Measurements from ENCODE around the gene DDX19B. TPM values are rescaled to one million over a fixed set of nuclear protein-coding genes. Genes with fewer than 3 reads are reported as not detected.
A peak's percentile ranks its signal among the peaks of the same experiment; 100 is the strongest.

DDX19B gene
- total and polyA plus RNA-seq, 9 of the 15 experiments (the other 6 are each of a cell fraction or from before 2014, with no cell fraction given) = 7.0 to 32.9 (median 19.3) TPM

DNA sequence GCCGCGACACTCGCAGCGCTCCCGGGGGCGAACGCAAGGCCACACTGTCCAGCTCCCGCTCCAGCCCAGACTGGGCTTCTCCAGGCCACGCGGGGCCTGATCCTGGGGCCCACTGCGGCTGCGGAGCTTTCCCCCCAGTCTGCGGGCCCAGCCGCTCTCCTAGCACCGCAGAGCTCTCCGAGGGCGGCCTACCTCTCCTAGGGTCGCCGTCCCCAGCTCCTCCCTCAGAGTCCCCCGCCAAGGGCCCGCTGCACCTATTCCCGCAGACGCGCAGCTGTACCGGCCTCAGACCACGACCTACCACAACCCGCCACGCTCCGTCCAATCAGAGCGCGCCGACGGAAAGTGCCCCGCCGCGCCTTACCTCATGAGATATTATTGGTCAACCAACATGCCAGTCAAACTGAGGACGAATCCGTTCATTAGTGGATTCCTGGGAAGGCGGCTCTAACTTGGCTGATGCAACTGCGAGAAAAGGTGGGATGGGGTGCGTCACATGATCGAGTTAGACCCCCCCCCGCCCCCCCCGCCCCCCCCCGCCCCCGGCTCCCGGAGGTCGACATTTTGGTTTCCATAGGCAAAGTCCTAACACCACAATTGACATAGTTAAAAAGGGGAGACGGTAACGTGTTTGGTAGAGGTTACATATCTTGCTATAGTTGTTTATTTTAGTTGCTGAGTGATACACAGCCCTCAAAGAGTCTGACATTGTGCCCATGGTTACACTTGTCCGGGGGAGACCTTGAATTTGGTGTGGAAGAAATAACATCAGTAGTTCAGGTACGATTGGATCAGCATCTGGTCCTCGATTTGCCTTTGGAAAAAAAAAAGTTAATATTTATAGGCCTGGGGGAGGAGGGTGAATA is 9.5 kb upstream of the DDX19B start, which contains the start of gene AARS1 (continued):
- TF ChIP-seq, protein P1, sequence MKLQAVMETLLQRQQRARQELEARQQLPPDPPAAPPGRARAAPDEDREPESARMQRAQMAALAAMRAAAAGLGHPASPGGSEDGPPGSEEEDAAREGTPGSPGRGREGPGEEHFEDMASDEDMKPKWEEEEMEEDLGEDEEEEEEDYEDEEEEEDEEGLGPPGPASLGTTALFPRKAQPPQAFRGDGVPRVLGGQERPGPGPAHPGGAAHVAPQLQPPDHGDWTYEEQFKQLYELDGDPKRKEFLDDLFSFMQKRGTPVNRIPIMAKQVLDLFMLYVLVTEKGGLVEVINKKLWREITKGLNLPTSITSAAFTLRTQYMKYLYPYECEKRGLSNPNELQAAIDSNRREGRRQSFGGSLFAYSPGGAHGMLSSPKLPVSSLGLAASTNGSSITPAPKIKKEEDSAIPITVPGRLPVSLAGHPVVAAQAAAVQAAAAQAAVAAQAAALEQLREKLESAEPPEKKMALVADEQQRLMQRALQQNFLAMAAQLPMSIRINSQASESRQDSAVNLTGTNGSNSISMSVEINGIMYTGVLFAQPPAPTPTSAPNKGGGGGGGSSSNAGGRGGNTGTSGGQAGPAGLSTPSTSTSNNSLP (IDR thresholded peaks at IDR 0.05; ENCODE audit: borderline replicate concordance, low read depth, low read length) = no peak
- TF ChIP-seq STAT5A (IDR thresholded peaks at IDR 0.05; ENCODE audit: borderline replicate concordance, low read length) (no peak), JUNB (CRISPR knock-in tag; conservative IDR thresholded peaks at IDR 0.05) (no peak), EP300 (IDR thresholded peaks at IDR 0.05; ENCODE audit: low read length) (peak; percentile 85), CEBPG (CRISPR knock-in tag; IDR thresholded peaks at IDR 0.05) (peak; percentile 97), CEBPG (tag; conservative IDR thresholded peaks at IDR 0.05 in 1 of 2, IDR thresholded peaks at IDR 0.05 in 1 of 2) (peak; percentile 82 to 98), MCM5 (IDR thresholded peaks at IDR 0.05; ENCODE audit: low read depth) (no peak), CCAR2 (IDR thresholded peaks at IDR 0.05; ENCODE audit: low read depth, low read length) (no peak), CCNT2 (IDR thresholded peaks at IDR 0.05; ENCODE audit: borderline replicate concordance, extremely low read depth, insufficient read length, low read depth, low read length) (peak; percentile 30), SRF (CRISPR knock-in tag; IDR thresholded peaks at IDR 0.05) (peak; percentile 34 to 52; a peak in 1 of 4 replicates)
- TF ChIP-seq, protein P2, sequence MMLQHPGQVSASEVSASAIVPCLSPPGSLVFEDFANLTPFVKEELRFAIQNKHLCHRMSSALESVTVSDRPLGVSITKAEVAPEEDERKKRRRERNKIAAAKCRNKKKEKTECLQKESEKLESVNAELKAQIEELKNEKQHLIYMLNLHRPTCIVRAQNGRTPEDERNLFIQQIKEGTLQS (IDR thresholded peaks at IDR 0.05) = peak; percentile 95
- TF ChIP-seq, protein P2 (CRISPR knock-in tag; conservative IDR thresholded peaks at IDR 0.05) = no peak
- TF ChIP-seq, protein P3, sequence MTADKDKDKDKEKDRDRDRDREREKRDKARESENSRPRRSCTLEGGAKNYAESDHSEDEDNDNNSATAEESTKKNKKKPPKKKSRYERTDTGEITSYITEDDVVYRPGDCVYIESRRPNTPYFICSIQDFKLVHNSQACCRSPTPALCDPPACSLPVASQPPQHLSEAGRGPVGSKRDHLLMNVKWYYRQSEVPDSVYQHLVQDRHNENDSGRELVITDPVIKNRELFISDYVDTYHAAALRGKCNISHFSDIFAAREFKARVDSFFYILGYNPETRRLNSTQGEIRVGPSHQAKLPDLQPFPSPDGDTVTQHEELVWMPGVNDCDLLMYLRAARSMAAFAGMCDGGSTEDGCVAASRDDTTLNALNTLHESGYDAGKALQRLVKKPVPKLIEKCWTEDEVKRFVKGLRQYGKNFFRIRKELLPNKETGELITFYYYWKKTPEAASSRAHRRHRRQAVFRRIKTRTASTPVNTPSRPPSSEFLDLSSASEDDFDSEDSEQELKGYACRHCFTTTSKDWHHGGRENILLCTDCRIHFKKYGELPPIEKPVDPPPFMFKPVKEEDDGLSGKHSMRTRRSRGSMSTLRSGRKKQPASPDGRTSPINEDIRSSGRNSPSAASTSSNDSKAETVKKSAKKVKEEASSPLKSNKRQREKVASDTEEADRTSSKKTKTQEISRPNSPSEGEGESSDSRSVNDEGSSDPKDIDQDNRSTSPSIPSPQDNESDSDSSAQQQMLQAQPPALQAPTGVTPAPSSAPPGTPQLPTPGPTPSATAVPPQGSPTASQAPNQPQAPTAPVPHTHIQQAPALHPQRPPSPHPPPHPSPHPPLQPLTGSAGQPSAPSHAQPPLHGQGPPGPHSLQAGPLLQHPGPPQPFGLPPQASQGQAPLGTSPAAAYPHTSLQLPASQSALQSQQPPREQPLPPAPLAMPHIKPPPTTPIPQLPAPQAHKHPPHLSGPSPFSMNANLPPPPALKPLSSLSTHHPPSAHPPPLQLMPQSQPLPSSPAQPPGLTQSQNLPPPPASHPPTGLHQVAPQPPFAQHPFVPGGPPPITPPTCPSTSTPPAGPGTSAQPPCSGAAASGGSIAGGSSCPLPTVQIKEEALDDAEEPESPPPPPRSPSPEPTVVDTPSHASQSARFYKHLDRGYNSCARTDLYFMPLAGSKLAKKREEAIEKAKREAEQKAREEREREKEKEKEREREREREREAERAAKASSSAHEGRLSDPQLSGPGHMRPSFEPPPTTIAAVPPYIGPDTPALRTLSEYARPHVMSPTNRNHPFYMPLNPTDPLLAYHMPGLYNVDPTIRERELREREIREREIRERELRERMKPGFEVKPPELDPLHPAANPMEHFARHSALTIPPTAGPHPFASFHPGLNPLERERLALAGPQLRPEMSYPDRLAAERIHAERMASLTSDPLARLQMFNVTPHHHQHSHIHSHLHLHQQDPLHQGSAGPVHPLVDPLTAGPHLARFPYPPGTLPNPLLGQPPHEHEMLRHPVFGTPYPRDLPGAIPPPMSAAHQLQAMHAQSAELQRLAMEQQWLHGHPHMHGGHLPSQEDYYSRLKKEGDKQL (CRISPR knock-in tag; IDR thresholded peaks at IDR 0.05; ENCODE audit: borderline replicate concordance) = no peak
- TF ChIP-seq, protein P4, sequence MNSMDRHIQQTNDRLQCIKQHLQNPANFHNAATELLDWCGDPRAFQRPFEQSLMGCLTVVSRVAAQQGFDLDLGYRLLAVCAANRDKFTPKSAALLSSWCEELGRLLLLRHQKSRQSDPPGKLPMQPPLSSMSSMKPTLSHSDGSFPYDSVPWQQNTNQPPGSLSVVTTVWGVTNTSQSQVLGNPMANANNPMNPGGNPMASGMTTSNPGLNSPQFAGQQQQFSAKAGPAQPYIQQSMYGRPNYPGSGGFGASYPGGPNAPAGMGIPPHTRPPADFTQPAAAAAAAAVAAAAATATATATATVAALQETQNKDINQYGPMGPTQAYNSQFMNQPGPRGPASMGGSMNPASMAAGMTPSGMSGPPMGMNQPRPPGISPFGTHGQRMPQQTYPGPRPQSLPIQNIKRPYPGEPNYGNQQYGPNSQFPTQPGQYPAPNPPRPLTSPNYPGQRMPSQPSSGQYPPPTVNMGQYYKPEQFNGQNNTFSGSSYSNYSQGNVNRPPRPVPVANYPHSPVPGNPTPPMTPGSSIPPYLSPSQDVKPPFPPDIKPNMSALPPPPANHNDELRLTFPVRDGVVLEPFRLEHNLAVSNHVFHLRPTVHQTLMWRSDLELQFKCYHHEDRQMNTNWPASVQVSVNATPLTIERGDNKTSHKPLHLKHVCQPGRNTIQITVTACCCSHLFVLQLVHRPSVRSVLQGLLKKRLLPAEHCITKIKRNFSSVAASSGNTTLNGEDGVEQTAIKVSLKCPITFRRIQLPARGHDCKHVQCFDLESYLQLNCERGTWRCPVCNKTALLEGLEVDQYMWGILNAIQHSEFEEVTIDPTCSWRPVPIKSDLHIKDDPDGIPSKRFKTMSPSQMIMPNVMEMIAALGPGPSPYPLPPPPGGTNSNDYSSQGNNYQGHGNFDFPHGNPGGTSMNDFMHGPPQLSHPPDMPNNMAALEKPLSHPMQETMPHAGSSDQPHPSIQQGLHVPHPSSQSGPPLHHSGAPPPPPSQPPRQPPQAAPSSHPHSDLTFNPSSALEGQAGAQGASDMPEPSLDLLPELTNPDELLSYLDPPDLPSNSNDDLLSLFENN (IDR thresholded peaks at IDR 0.05; ENCODE audit: low read depth in 2 of 2, low read length in 2 of 2) = peak in 1 of 2 experiments; percentile 67; a peak in 1 of 4 replicates

All from K562 (cell line).